ENCODE results near the gene TCEAL7.

DNA sequence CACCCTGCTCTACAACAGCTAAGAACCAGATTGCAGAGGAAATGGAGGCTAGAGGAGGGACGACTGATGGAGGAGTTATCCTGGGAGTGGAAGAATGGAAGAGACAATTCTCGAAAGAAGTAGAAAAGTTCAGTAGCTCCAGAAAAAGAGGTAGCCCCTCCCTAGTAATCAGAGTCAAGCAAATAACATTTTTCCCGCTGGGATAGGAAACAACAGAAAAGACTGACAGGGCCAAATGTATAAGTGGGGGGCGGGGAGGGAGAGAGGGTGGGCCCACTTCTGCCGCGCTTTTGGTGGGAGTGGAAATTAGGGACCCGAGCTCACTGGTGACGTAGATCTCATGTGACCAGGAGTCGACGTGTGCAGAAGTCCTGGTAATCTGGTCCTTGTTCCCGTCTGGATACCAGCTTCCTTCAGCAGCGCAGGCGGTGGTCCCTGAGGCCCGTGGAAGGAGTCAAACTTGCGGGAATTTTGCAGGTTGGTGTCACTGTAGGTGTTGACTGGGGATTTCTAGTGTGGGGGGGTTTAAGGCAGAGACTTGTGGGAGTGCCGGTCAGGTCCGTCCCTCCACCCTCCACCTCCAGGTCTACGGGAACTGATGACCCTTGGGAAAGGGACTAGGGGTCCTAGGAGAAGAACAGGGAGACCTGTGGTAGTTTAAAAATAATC, 26.2 kb downstream of the TCEAL7 start, which contains the start of gene TCEAL9:
- no peak for TF ChIP-seq SUZ12 (IDR thresholded peaks at IDR 0.05; ENCODE audit: extremely low read depth, insufficient read depth, insufficient read length)
- TF ChIP-seq ZNF274 (IDR thresholded peaks at IDR 0.05; ENCODE audit: low read depth, low read length): no peak
- no peak for TF ChIP-seq YY1 (IDR thresholded peaks at IDR 0.05; ENCODE audit: insufficient read depth, insufficient read length)
